Sigmoid colon (tissue), 4 donors: ENCODE measurements around the gene SRGAP2C.
"Not testable (repeated sequence)": the region's sequence is repeated elsewhere in the genome, so short reads cannot be mapped to it uniquely, and the experiment has no call there.

Experiments
- EP300 ChIP-seq, 4 donors: sonication (generic); formaldehyde crosslinking; IDR thresholded peaks; one replicate each; pipeline ENCODE4 v1.6.1; 2017; ENCODE audit warnings: antibody characterized with exemption in 4 of 4
- POLR2A ChIP-seq, 2 donors: fragments of 450-650 bp; IDR thresholded peaks; one replicate each; pipeline ENCODE4 v1.6.1; 2016; ENCODE audit warnings: antibody characterized with exemption in 2 of 2, mild to moderate bottlenecking in 2 of 2, moderate library complexity in 2 of 2

GRCh38 chr1:121389895-121390560 is 205.3 kb downstream of the SRGAP2C start:
- TF ChIP-seq EP300, POLR2A (IDR thresholded peaks at IDR 0.05): not testable (repeated sequence)
